LNCaP clone FGC (cell line): Measurements from ENCODE around the gene IER5.

Source experiments
- DNase-seq: peaks from one replicate; pipeline ENCODE4 v3.0.0-alpha.2; 2011; ENCODE audit warnings: low read depth
- H3K4me3 ChIP-seq: 2 replicates; pipeline ENCODE4 v1.5.1; 2011; ENCODE audit warnings: mild to moderate bottlenecking, low read depth, low read length, control low read depth
- CTCF ChIP-seq: IDR thresholded peaks from 2 replicates; pipeline ENCODE4 v1.5.1; 2012; ENCODE audit warnings: mild to moderate bottlenecking; ENCODE audit not compliant: control insufficient read depth, insufficient read depth; ENCODE audit errors: extremely low read depth

The IER5 gene

GRCh38 chr1:181140398-181140797 is 51.9 kb downstream of the IER5 start:
- no peak overlapping the region for H3K4me3 ChIP-seq
- TF ChIP-seq CTCF: no peak
- DNase-seq: no peak

GRCh38 chr1:181140891-181141290 is 52.4 kb downstream of the IER5 start:
- no peak for TF ChIP-seq CTCF
- no peak for DNase-seq
- no peak overlapping the region for H3K4me3 ChIP-seq

DNA sequence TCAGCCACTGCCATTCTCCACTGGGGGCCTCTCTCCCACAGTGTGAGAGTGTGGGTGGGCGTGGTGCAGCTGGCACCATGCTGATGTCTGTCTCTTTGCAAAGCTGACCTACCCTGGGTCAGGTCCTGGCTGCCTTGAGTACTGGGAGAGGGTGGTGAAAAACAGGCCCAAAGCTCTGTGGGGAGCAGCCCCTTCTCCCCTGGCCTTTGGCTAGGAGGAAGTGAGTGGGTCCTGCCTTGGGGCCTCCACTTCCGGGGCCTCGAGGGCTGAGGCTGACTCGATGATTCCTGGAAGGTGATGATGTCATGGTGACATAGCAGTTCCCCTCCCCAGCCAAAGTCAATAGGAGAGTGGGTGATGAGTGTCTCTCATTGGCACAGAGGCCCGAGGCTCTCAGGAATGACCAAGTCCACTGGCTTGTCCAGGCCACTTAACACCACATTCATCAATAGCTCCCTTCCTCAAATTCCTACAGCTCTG is 53.0 kb downstream of the IER5 start:
- H3K4me3 ChIP-seq: no peak overlapping the region
- TF ChIP-seq CTCF: no peak
- DNase-seq: no peak
